ENCODE results near the gene SPTBN1.

SPTBN1 gene

GRCh38 chr2:54638774-54639187, 182.7 kb downstream of the SPTBN1 start:
- TF ChIP-seq MYC (IDR thresholded peaks at IDR 0.05; ENCODE audit: low read depth, low read length) (no peak), POLR2A (IDR thresholded peaks at IDR 0.05; ENCODE audit: extremely low read depth, insufficient read length) (no peak), CTCF (IDR thresholded peaks at IDR 0.05; ENCODE audit: low read depth, low read length) (no peak), MAX (IDR thresholded peaks at IDR 0.05; ENCODE audit: low read depth, low read length) (no peak)
- no peak overlapping the region for H3K4me3 ChIP-seq (ENCODE audit: low read depth, low read length)
- DNase-seq (ENCODE audit: low read depth) = no peak

- no peak overlapping the region for H3K4me3 ChIP-seq (ENCODE audit: low read depth, low read length)
- DNase-seq (ENCODE audit: low read depth) = no peak
- no peak for TF ChIP-seq MAX (IDR thresholded peaks at IDR 0.05; ENCODE audit: low read depth, low read length)
- no peak for TF ChIP-seq MYC (IDR thresholded peaks at IDR 0.05; ENCODE audit: low read depth, low read length)
- TF ChIP-seq CTCF (IDR thresholded peaks at IDR 0.05; ENCODE audit: low read depth, low read length) = no peak
- no peak for TF ChIP-seq POLR2A (IDR thresholded peaks at IDR 0.05; ENCODE audit: extremely low read depth, insufficient read length)
Measured at GRCh38 chr2:54639609-54640008, 183.5 kb downstream of the SPTBN1 start.

GRCh38 chr2:54640834-54641540, 184.9 kb downstream of the SPTBN1 start:
- DNase-seq (ENCODE audit: low read depth) = no peak
- H3K4me3 ChIP-seq (ENCODE audit: low read depth, low read length) = no peak overlapping the region
- TF ChIP-seq MYC (IDR thresholded peaks at IDR 0.05; ENCODE audit: low read depth, low read length) (no peak), CTCF (IDR thresholded peaks at IDR 0.05; ENCODE audit: low read depth, low read length) (no peak), MAX (IDR thresholded peaks at IDR 0.05; ENCODE audit: low read depth, low read length) (no peak), POLR2A (IDR thresholded peaks at IDR 0.05; ENCODE audit: extremely low read depth, insufficient read length) (no peak)

GRCh38 chr2:54641988-54642387, 185.9 kb downstream of the SPTBN1 start:
- no peak for DNase-seq (ENCODE audit: low read depth)
- TF ChIP-seq CTCF (IDR thresholded peaks at IDR 0.05; ENCODE audit: low read depth, low read length) = no peak
- TF ChIP-seq POLR2A (IDR thresholded peaks at IDR 0.05; ENCODE audit: extremely low read depth, insufficient read length) = no peak
- no peak for TF ChIP-seq MYC (IDR thresholded peaks at IDR 0.05; ENCODE audit: low read depth, low read length)
- no peak for TF ChIP-seq MAX (IDR thresholded peaks at IDR 0.05; ENCODE audit: low read depth, low read length)
- H3K4me3 ChIP-seq (ENCODE audit: low read depth, low read length) = no peak overlapping the region

GRCh38 chr2:54642677-54643430, 186.7 kb downstream of the SPTBN1 start:
- DNase-seq (ENCODE audit: low read depth) = no peak
- H3K4me3 ChIP-seq (ENCODE audit: low read depth, low read length) = no peak overlapping the region
- TF ChIP-seq POLR2A (IDR thresholded peaks at IDR 0.05; ENCODE audit: extremely low read depth, insufficient read length) = no peak
- TF ChIP-seq MYC (IDR thresholded peaks at IDR 0.05; ENCODE audit: low read depth, low read length) = no peak
- TF ChIP-seq MAX (IDR thresholded peaks at IDR 0.05; ENCODE audit: low read depth, low read length) = no peak
- no peak for TF ChIP-seq CTCF (IDR thresholded peaks at IDR 0.05; ENCODE audit: low read depth, low read length)
